ENCODE measurements around the gene SYCE3. TPM values are rescaled to one million over a fixed set of nuclear protein-coding genes. Genes with fewer than 3 reads are reported as not detected.

SYCE3 gene
- total RNA-seq, 1 donor from 2014 or later = 0.76 TPM

GRCh38 chr22:50505276-50505775 is 57.4 kb downstream of the SYCE3 start:
- Mint-ChIP-seq H3K4me1 (peaks cover 17% of the 10 kb centered on the region), H3K27me3 (ENCODE audit: low read depth) (no peaks in the 10 kb centered on the region), H3K27ac (no peak overlapping the region), H3K36me3 (no peaks in the 10 kb centered on the region), H3K4me3 (peak overlapping the region; percentile 42), H3K9me3 (no peaks in the 10 kb centered on the region)
- DNase-seq (ENCODE audit: low spot score in 2 of 2, unreplicated experiment in 2 of 2) = no peak
- TF ChIP-seq CTCF (IDR thresholded peaks at IDR 0.05; ENCODE audit: unreplicated experiment) = no peak

- Mint-ChIP-seq H3K27ac (no peak overlapping the region), H3K4me3 (no peak overlapping the region), H3K36me3 (no peaks in the 10 kb centered on the region), H3K4me1 (peaks cover 16% of the 10 kb centered on the region), H3K27me3 (ENCODE audit: low read depth) (no peaks in the 10 kb centered on the region), H3K9me3 (no peaks in the 10 kb centered on the region)
- no peak for DNase-seq (ENCODE audit: low spot score in 2 of 2, unreplicated experiment in 2 of 2)
- TF ChIP-seq CTCF (IDR thresholded peaks at IDR 0.05; ENCODE audit: unreplicated experiment) = no peak
Observed at GRCh38 chr22:50504369-50505211, 58.1 kb downstream of the SYCE3 start.

- no peaks in the 10 kb centered on the region for H3K9me3 Mint-ChIP-seq
- DNase-seq (ENCODE audit: low spot score in 2 of 2, unreplicated experiment in 2 of 2) = no peak
- H3K36me3 Mint-ChIP-seq = no peaks in the 10 kb centered on the region
- no peak overlapping the region for H3K27ac Mint-ChIP-seq
- no peak for TF ChIP-seq CTCF (IDR thresholded peaks at IDR 0.05; ENCODE audit: unreplicated experiment)
- peaks cover 8% of the 10 kb centered on the region for H3K4me1 Mint-ChIP-seq
- H3K4me3 Mint-ChIP-seq = no peak overlapping the region
- H3K27me3 Mint-ChIP-seq (ENCODE audit: low read depth) = no peaks in the 10 kb centered on the region
Observed at GRCh38 chr22:50503475-50504145, 59.1 kb downstream of the SYCE3 start.

- H3K4me3 Mint-ChIP-seq = no peak overlapping the region
- DNase-seq (ENCODE audit: low spot score in 2 of 2, unreplicated experiment in 2 of 2) = no peak
- no peak overlapping the region for H3K27ac Mint-ChIP-seq
Observed at GRCh38 chr22:50502628-50503474, 59.9 kb downstream of the SYCE3 start.

More at GRCh38 chr22:50502628-50503474, 59.9 kb downstream of the SYCE3 start:
- H3K4me1 Mint-ChIP-seq = peaks cover 6% of the 10 kb centered on the region
- no peaks in the 10 kb centered on the region for H3K36me3 Mint-ChIP-seq
- H3K27me3 Mint-ChIP-seq (ENCODE audit: low read depth) = no peaks in the 10 kb centered on the region
- no peaks in the 10 kb centered on the region for H3K9me3 Mint-ChIP-seq
- TF ChIP-seq CTCF (IDR thresholded peaks at IDR 0.05; ENCODE audit: unreplicated experiment) = no peak
